Activated T-cell treated with anti-CD3 and anti-CD28 coated beads, Interleukin-2, amount 50 U/mL, for 72 hours (primary cell): ENCODE data around the gene COL6A5. TPM values are rescaled to one million over a fixed set of nuclear protein-coding genes. Genes with fewer than 3 reads are reported as not detected.
"Not testable (repeated sequence)": the region's sequence is repeated elsewhere in the genome, so short reads cannot be mapped to it uniquely, and the experiment has no call there.

Experiments
- ATAC-seq, 2 donors: fragments of 150-1000 bp; cut with Tn5 transposase; replicated peaks in 1 of 2; 2 replicates each; pipeline ENCODE4 v1.10.0; 2021; ENCODE audit warnings: moderate library complexity in 2 of 2, mild to moderate bottlenecking in 1 of 2
- DNase-seq, 2 donors: peaks; one replicate each; pipeline ENCODE4 v3.0.0; 2021 to 2022; ENCODE audit warnings: mixed read lengths in 1 of 2
- H3K27ac Mint-ChIP-seq: one replicate; pipeline ENCODE4 v1.8.0; 2022; ENCODE audit warnings: mild to moderate bottlenecking, moderate library complexity, mixed read lengths
- H3K27me3 Mint-ChIP-seq: one replicate; pipeline ENCODE4 v1.8.0; 2022; ENCODE audit warnings: low read depth, mixed read lengths
- H3K36me3 Mint-ChIP-seq, 2 donors: one replicate each; pipeline ENCODE4 v1.8.0; 2022; ENCODE audit warnings: mixed read lengths in 2 of 2, mild to moderate bottlenecking in 1 of 2; ENCODE audit not compliant: insufficient read depth in 2 of 2
- H3K4me1 Mint-ChIP-seq: one replicate; pipeline ENCODE4 v1.8.0; 2022; ENCODE audit warnings: low read depth, mixed read lengths
- H3K4me3 Mint-ChIP-seq, 2 donors: one replicate each; pipeline ENCODE4 v1.8.0; 2022; ENCODE audit warnings: mild to moderate bottlenecking in 2 of 2, mixed read lengths in 2 of 2, moderate library complexity in 2 of 2
- H3K9me3 Mint-ChIP-seq, 2 donors: one replicate each; pipeline ENCODE4 v1.8.0; 2022; ENCODE audit warnings: mixed read lengths in 2 of 2
- total RNA-seq, 2 donors: library from RNA; stranded (reverse); gene quantifications; one replicate each; pipeline ENCODE4 v1.2.3, GENCODE V29; 2022

The COL6A5 gene, protein sequence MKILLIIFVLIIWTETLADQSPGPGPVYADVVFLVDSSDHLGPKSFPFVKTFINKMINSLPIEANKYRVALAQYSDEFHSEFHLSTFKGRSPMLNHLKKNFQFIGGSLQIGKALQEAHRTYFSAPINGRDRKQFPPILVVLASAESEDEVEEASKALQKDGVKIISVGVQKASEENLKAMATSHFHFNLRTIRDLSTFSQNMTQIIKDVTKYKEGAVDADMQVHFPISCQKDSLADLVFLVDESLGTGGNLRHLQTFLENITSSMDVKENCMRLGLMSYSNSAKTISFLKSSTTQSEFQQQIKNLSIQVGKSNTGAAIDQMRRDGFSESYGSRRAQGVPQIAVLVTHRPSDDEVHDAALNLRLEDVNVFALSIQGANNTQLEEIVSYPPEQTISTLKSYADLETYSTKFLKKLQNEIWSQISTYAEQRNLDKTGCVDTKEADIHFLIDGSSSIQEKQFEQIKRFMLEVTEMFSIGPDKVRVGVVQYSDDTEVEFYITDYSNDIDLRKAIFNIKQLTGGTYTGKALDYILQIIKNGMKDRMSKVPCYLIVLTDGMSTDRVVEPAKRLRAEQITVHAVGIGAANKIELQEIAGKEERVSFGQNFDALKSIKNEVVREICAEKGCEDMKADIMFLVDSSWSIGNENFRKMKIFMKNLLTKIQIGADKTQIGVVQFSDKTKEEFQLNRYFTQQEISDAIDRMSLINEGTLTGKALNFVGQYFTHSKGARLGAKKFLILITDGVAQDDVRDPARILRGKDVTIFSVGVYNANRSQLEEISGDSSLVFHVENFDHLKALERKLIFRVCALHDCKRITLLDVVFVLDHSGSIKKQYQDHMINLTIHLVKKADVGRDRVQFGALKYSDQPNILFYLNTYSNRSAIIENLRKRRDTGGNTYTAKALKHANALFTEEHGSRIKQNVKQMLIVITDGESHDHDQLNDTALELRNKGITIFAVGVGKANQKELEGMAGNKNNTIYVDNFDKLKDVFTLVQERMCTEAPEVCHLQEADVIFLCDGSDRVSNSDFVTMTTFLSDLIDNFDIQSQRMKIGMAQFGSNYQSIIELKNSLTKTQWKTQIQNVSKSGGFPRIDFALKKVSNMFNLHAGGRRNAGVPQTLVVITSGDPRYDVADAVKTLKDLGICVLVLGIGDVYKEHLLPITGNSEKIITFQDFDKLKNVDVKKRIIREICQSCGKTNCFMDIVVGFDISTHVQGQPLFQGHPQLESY (N-terminal part only)
- not detected for total RNA-seq

DNA sequence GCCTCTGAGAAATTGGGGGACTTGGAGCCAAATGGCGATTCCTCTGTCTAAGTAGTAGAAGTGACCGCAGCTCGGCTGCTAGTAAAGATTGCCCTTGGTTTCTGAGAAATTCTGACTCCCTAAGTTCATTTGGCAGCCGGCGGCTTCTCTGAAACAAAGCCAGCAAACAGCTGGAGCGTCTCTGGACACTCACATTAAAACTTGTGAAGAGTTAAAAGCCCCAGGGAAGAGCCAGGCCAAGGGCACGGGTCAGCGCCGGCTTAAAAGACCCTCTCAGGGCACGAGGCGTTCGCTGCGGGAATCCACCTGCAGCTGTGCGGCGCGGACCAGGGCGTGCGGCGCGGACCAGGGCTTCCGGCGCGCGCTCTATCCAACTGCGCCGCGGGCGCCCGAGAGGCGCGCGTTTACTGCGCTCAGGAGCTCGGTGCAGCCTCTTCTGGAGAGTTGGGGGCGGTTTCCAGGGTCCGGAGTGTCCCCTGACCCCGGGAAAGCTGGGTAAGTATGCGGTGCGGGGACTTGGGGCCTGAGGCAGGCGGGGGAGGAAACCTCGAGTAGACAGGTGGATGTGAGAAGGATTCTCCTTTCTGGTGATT lies at the start of gene COL6A5:
Gene COL6A5, plus strand, starts transcription at position 186 of the 593 bp plus-strand sequence. CDS start 27,967 bp downstream, outside the sequence.
- H3K4me1 Mint-ChIP-seq: peaks cover 12% of the 10 kb centered on the region
- peak within 1 kb of the TSS; percentile 31 to 60 for H3K4me3 Mint-ChIP-seq
- peak in 1 of 2 donors; percentile 32 for ATAC-seq
- H3K27me3 Mint-ChIP-seq: peaks cover 45% of the 10 kb centered on the region
- peaks cover 0 to 3% of the 10 kb centered on the region in 2 donors for H3K9me3 Mint-ChIP-seq
- no peak for DNase-seq
- no peaks in the 10 kb centered on the region for H3K36me3 Mint-ChIP-seq
- no peak within 1 kb of the TSS for H3K27ac Mint-ChIP-seq

DNA sequence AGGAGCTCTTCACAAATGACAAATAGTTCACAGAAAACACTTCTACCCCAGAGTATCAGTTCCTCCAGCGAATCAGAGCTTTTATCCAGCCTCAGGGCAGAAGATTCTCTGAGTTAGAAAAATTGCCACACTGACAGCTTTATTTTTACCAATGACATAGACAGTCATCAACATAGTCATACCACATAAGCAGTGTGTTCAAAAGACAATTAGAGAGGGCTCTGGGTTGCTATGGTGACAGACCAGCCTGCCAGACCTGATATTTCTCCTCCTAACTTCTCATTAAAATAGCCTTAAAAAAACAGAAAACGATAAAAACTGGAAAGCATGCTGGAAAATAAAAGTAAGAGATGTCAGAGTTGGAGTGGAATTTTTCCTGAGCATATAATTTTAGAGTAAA lies 45.9 kb upstream of the COL6A5 start:
- no peaks in the 10 kb centered on the region for H3K36me3 Mint-ChIP-seq

DNA sequence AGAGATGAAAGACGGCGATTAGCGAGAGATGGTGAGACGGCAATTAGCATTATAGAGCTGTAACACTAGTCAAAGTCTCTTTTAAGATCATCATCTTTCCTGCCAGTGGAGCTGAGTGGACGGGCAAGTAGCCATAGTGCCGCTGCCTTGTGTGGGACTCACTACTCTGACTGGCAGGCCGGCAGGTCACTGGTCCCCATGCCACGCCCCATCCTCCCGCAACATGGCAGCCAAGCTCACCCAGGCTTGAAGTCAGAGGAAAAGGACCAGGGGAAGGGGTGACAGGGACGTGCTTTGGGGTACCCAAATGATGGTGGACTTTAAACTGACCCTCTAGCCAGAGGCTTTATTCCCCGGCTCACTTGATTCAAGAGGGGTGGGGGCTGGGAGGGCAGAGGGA lies 44.6 kb upstream of the COL6A5 start:
- H3K4me3 Mint-ChIP-seq: no peak overlapping the region
- no peaks in the 10 kb centered on the region for H3K9me3 Mint-ChIP-seq
- no peak overlapping the region for H3K27ac Mint-ChIP-seq
- no peak for DNase-seq
- no peaks in the 10 kb centered on the region for H3K36me3 Mint-ChIP-seq
- no peaks in the 10 kb centered on the region for H3K4me1 Mint-ChIP-seq
- H3K27me3 Mint-ChIP-seq: peaks cover 7% of the 10 kb centered on the region
- ATAC-seq: no peak

More for the DNA sequence above, 45.9 kb upstream of the COL6A5 start:
- Mint-ChIP-seq H3K27ac (no peak overlapping the region), H3K4me3 (no peak overlapping the region), H3K9me3 (no peaks in the 10 kb centered on the region), H3K4me1 (no peaks in the 10 kb centered on the region), H3K27me3 (peaks cover 7% of the 10 kb centered on the region)
- DNase-seq (no peak), ATAC-seq (no peak)

DNA sequence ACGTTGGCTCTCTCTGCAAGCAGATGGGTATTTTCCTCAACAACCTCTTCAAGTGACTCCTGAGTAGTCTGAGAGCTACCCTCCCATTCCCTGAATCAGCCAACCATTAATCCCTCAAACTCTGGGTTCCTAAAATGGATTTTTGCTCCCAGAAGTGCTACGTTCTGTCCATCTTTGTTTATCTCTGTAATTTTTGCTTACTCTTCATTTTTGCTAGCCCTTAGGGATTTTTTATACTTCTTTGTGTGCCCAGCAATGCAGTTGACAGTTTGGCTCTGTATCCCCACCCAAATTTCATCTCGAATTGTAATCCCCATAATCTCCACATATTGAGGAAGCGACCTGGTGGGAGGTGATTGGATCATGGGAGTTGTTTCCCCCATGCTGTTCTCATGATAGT lies 35.4 kb upstream of the COL6A5 start:
- H3K36me3 Mint-ChIP-seq: no peaks in the 10 kb centered on the region
- no peak overlapping the region for H3K4me3 Mint-ChIP-seq
- H3K27ac Mint-ChIP-seq: no peak overlapping the region
- no peaks in the 10 kb centered on the region for H3K4me1 Mint-ChIP-seq
- H3K27me3 Mint-ChIP-seq: peaks cover 9% of the 10 kb centered on the region
- no peaks in the 10 kb centered on the region for H3K9me3 Mint-ChIP-seq
- ATAC-seq: no peak
- DNase-seq: no peak

DNA sequence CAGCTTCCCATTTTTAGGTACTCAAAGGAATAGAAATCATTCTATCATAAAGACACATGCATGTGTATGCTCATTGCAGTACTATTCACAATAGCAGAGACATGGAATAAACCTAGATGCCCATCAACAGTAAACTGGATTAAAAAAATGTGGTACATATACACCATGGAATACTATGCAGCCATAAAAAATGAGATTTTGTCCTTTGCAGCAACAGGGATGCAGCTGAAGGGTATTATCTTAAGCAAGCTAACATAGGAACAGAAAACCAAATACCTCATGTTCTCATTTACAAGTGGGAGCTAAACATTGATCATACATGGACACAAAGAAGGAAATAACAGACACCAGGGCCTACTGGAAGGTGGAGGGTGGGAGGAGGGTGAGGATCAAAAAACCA lies 33.1 kb upstream of the COL6A5 start:
- Mint-ChIP-seq H3K9me3 (no peaks in the 10 kb centered on the region), H3K36me3 (no peaks in the 10 kb centered on the region), H3K4me3 (no peak overlapping the region), H3K27me3 (peaks cover 9% of the 10 kb centered on the region), H3K4me1 (no peaks in the 10 kb centered on the region), H3K27ac (no peak overlapping the region)
- no peak for ATAC-seq
- DNase-seq: no peak

DNA sequence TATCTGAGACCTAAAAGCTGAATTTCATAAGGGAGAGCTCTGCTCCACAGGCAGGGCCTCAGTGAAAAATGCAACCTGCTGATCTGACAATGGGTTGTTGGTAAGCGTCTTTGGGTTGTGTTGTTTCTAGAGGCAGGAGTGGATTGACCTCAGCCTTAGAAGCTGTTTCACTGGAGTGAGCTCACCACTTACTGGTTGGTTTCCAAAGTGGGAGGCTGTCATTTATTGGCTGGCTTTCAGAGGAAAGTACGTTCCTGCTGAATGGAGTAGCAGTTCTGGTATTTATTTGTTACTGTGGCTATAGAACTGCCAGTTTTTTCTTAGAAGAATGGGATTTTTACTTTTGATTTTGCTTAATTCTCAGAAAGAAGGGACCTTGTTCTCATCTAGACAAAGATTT lies 29.3 kb upstream of the COL6A5 start:
- Mint-ChIP-seq H3K27me3 (peaks cover 9% of the 10 kb centered on the region), H3K9me3 (peaks cover 1 to 2% of the 10 kb centered on the region in 2 donors), H3K36me3 (no peaks in the 10 kb centered on the region), H3K27ac (no peak overlapping the region), H3K4me1 (no peaks in the 10 kb centered on the region), H3K4me3 (no peak overlapping the region)
- ATAC-seq (no peak), DNase-seq (no peak)

DNA sequence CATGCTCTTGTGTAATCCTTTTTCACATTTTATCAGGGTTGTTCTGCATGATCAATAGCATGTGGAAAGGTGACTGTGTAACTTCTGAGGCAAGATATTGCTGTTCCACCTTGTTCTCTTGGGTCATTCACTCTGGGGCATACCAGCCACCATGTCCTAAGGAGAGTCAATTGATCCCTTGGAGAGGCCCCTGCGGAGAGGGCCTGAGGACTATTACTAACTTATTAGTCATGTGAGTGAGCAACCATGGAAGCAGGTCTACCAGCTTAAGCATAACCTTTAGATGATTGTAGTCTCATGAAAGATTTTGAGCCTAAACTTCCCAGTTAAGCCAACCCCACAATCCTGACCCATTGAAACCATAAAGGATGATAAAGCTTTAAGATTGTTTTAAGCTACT lies 22.0 kb upstream of the COL6A5 start:
- no peak overlapping the region for H3K4me3 Mint-ChIP-seq
- no peaks in the 10 kb centered on the region for H3K4me1 Mint-ChIP-seq
- H3K36me3 Mint-ChIP-seq: no peaks in the 10 kb centered on the region
- peaks cover 1 to 6% of the 10 kb centered on the region in 2 donors for H3K9me3 Mint-ChIP-seq
- no peak for DNase-seq
- H3K27ac Mint-ChIP-seq: no peak overlapping the region
- peaks cover 12% of the 10 kb centered on the region for H3K27me3 Mint-ChIP-seq
- ATAC-seq: no peak

DNA sequence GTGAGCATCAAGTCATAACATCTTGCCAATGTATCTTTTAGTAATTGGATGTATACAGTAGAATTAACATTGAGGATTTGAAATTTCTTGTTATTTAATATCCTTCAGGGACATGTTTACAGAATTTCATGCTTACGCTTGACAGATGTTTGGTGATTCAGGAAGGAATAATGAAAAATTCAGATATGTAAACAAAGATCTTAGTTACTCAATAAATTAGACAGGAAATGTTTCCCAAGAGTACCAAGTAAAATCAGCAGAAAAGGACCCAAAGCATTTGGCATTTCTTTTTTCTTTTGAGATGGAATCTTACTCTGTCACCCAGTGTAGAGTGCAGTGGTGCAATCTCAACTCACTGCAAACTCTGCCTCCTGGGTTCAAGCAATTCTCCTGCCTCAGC lies 4.7 kb upstream of the COL6A5 start:
- Mint-ChIP-seq H3K27ac (no peak overlapping the region), H3K27me3 (peaks cover 27% of the 10 kb centered on the region), H3K4me3 (no peak overlapping the region), H3K4me1 (peaks cover 12% of the 10 kb centered on the region), H3K9me3 (peaks cover 11 to 18% of the 10 kb centered on the region in 2 donors), H3K36me3 (peaks cover 2 to 4% of the 10 kb centered on the region in 2 donors)
- ATAC-seq (no peak), DNase-seq (no peak)

DNA sequence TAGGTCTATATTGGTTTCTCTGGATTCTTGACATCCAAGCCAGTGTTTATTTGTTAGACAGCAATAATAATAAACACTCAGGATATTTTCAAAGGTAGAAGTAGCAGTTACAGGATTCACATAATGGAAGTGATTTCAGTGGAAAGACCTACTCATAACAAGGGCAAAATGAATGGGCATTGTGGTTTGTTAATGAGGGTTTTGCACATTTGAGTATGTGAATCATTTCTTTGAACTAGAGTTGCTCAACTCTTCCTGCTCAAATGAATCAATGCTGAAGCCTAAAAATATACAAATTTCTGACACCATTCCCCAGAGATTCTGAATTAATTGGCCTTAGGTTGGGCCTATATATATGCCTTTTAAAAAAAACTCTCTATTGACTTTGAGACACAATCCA lies 4.1 kb upstream of the COL6A5 start:
- H3K36me3 Mint-ChIP-seq: peaks cover 2 to 4% of the 10 kb centered on the region in 2 donors
- H3K27ac Mint-ChIP-seq: peak overlapping the region; percentile 65
- ATAC-seq (peak; percentile 73 to 88), DNase-seq (no peak)
- peak overlapping the region in 1 of 2 donors; percentile 44 for H3K4me3 Mint-ChIP-seq
- peaks cover 9 to 18% of the 10 kb centered on the region in 2 donors for H3K9me3 Mint-ChIP-seq
- H3K27me3 Mint-ChIP-seq: peaks cover 34% of the 10 kb centered on the region
- peaks cover 12% of the 10 kb centered on the region for H3K4me1 Mint-ChIP-seq

DNA sequence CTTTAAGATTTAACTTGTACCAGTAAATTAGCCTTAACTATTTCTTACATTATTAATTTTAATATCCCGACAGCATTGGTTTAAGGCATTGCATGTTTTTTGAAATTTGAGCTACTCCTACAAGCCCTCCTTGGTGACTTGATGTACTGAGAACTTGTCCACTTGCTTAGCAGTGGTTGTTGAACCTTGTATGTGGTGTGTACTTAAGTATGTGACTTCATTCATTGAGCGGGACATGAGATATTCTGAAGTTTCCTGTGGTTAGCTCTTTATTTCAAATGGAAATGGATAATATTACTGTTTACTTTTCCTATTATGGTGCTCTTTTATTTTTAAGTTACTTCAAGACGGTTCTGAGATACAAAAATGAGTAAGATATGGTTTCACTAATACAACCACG lies 3.6 kb upstream of the COL6A5 start:
- no peak overlapping the region for H3K27ac Mint-ChIP-seq
- H3K27me3 Mint-ChIP-seq: peaks cover 39% of the 10 kb centered on the region
- peaks cover 2 to 4% of the 10 kb centered on the region in 2 donors for H3K36me3 Mint-ChIP-seq
- DNase-seq: no peak
- peak; percentile 29 to 59 for ATAC-seq
- peaks cover 12% of the 10 kb centered on the region for H3K4me1 Mint-ChIP-seq
- H3K4me3 Mint-ChIP-seq: no peak overlapping the region
- peaks cover 9 to 15% of the 10 kb centered on the region in 2 donors for H3K9me3 Mint-ChIP-seq

DNA sequence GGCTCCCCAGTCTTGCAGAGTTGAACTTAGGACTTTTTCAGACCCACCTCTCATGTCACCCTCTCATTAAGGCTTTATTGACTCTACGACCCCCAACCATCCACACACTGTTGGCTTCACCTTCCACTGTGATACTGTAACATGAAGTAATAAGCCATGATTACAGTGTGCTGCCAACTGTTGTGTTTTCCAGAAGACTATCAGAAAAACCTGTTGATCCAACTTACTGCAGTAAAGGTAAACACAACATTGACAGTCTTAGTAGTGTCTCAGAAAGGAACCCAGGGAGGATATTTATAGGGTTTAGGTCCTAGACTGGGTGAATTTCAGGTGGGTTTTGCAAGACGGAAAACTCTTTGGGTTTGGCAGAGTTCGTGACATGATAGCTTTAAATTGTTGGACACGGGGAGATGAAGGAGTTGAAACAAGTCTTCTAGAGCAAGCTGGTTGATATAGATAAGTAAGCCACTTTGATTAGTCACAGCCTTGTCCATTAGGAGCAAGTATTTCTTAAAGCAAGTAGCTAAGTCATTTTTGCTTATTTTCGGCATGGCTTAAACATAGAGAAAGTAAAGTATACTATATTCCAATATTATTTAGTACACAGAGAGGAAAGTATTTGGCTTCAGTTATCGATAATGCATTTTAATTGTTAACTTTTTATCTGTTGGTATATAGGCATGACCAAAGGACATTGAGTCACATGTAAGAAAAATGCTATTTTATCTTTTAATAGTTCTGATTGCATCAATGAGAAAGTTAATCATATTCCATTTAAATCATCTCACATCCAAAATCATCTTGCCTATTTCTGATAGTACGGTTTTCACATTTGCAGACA lies 2.4 kb upstream of the COL6A5 start:
- Mint-ChIP-seq H3K36me3 (peaks cover under 1 to 2% of the 10 kb centered on the region in 2 donors), H3K4me3 (no peak overlapping the region), H3K27ac (no peak overlapping the region), H3K4me1 (peaks cover 12% of the 10 kb centered on the region), H3K27me3 (peaks cover 41% of the 10 kb centered on the region), H3K9me3 (peaks cover 3 to 8% of the 10 kb centered on the region in 2 donors)
- ATAC-seq (no peak), DNase-seq (no peak)

DNA sequence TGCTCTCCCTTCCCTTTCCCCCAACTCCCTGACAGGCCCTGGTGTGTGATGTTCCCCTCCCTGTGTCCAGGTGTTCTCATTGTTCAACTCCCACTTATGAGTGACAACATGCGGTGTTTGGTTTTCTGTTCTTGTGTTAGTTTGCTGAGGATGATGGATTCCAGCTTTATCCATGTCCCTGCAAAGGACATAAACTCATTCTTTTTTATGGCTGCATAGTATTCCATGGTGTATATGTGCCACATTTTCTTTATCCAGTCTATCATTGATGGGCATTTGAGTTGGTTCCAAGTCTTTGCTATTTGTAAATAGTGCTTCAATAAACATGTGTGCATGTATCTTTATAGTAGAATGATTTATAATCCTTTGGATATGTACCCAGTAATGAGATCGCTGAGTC lies 2.8 kb downstream of the COL6A5 start:
- peaks cover 45% of the 10 kb centered on the region for H3K27me3 Mint-ChIP-seq
- not testable (repeated sequence) for H3K36me3 Mint-ChIP-seq, H3K4me3 Mint-ChIP-seq, H3K27ac Mint-ChIP-seq, DNase-seq, ATAC-seq, H3K9me3 Mint-ChIP-seq, H3K4me1 Mint-ChIP-seq
